Measurements from ENCODE around the gene CTBP1. TPM values are rescaled to one million over a fixed set of nuclear protein-coding genes. Genes with fewer than 3 reads are reported as not detected.

CTBP1 gene
- total and polyA plus RNA-seq, 9 of the 15 experiments (the other 6 are each of a cell fraction or from before 2014, with no cell fraction given), result 14.5 to 162 (median 68.2) TPM

GRCh38 chr4:1285151-1285789 is 36.3 kb upstream of the CTBP1 start:
- H3K9me1 ChIP-seq (ENCODE audit: control insufficient read depth, insufficient read depth, low read length), result no peaks in the 10 kb centered on the region
- no peak overlapping the region for H3K9ac ChIP-seq (ENCODE audit: insufficient read depth in 1 of 2, low read depth in 2 of 2, low read length in 2 of 2)
- TF ChIP-seq E4F1 (CRISPR knock-in tag; IDR thresholded peaks at IDR 0.05; ENCODE audit: borderline replicate concordance), result no peak
- POLR2A ChIA-PET, result no interaction called here
- in situ Hi-C loops (cut with MboI), result no loop called here
- H3K4me3 ChIP-seq, result no peak overlapping the region
- H2AFZ ChIP-seq (ENCODE audit: low read depth, low read length), result no peak overlapping the region
- H3K36me3 ChIP-seq (ENCODE audit: control insufficient read depth, insufficient read depth, low read length), result no peaks in the 10 kb centered on the region; the same call in 2 of the 3 replicates
- peaks cover 1% of the 10 kb centered on the region; the same call in 1 of the 2 replicates for H4K20me1 ChIP-seq (replicated peaks; ENCODE audit: control insufficient read depth, insufficient read depth, low read length)
- no peak overlapping the region for H3K27ac ChIP-seq (ENCODE audit: extremely low read depth, low read depth, low read length)
- ATAC-seq (no peak), FAIRE-seq (no peak), DNase-seq (ENCODE audit: extremely low read depth in 1 of 4, low spot score in 3 of 4) (no peak)
- 28% methylated on average over 11 of the region's 11 CpGs for WGBS (ENCODE audit: insufficient coverage, low coverage, missing lambda C conversion rate)
- CTCF ChIA-PET (ENCODE audit: low intra/inter-chr PET ratio), result no interaction called here
- H3K4me1 ChIP-seq (replicated peaks in 1 of 2; ENCODE audit: control insufficient read depth in 2 of 2, insufficient read depth in 2 of 2, low read length in 2 of 2), result peaks cover 0 to 18% of the 10 kb centered on the region in 2 experiments; a peak in 2 of 5 replicates
- intact Hi-C loops (cut with micrococcal nuclease), result no loop called here
- peaks cover 10% of the 10 kb centered on the region for H3K79me2 ChIP-seq (ENCODE audit: control insufficient read depth, insufficient read depth, low read length)
- no peak overlapping the region for H3K4me2 ChIP-seq (ENCODE audit: insufficient read depth, low read length)
- BruUV-seq (replicated peaks), result no TSS peak
- H3K27me3 ChIP-seq (ENCODE audit: control insufficient read depth in 2 of 2, insufficient read depth in 2 of 2, low read length in 2 of 2), result peaks cover 9 to 17% of the 10 kb centered on the region in 2 experiments; a peak in 4 of 5 replicates
- 0 out of 2 replicates have a peak, but pooled peaks cover 2% of the 10 kb centered on the region for H3K9me3 ChIP-seq (replicated peaks; ENCODE audit: control insufficient read depth, insufficient read depth, low read depth, low read length)

GRCh38 chr4:1283711-1284110 is 34.8 kb upstream of the CTBP1 start:
- H2AFZ ChIP-seq (ENCODE audit: low read depth, low read length), result no peak overlapping the region
- H3K36me3 ChIP-seq (ENCODE audit: control insufficient read depth, insufficient read depth, low read length), result no peaks in the 10 kb centered on the region
- no peak overlapping the region for H3K4me3 ChIP-seq
- intact Hi-C loops (cut with micrococcal nuclease) (no loop called here), in situ Hi-C loops (cut with MboI) (no loop called here)
- peaks cover 0 to 7% of the 10 kb centered on the region in 2 experiments; a peak in 1 of 5 replicates for H3K4me1 ChIP-seq (replicated peaks in 1 of 2; ENCODE audit: control insufficient read depth in 2 of 2, insufficient read depth in 2 of 2, low read length in 2 of 2)
- DNase-seq (ENCODE audit: extremely low read depth in 1 of 4, low spot score in 3 of 4) (no peak), ATAC-seq (no peak), FAIRE-seq (no peak)
- ChIA-PET POLR2A (no interaction called here), CTCF (ENCODE audit: low intra/inter-chr PET ratio) (no interaction called here)
- peaks cover 10 to 30% of the 10 kb centered on the region in 2 experiments; a peak in 4 of 5 replicates for H3K27me3 ChIP-seq (ENCODE audit: control insufficient read depth in 2 of 2, insufficient read depth in 2 of 2, low read length in 2 of 2)
- no peak overlapping the region for H3K9ac ChIP-seq (ENCODE audit: insufficient read depth in 1 of 2, low read depth in 2 of 2, low read length in 2 of 2)
- 0 out of 2 replicates have a peak, but pooled peaks cover 2% of the 10 kb centered on the region for H3K9me3 ChIP-seq (replicated peaks; ENCODE audit: control insufficient read depth, insufficient read depth, low read depth, low read length)
- H4K20me1 ChIP-seq (replicated peaks; ENCODE audit: control insufficient read depth, insufficient read depth, low read length), result no peaks in the 10 kb centered on the region
- H3K79me2 ChIP-seq (ENCODE audit: control insufficient read depth, insufficient read depth, low read length), result no peaks in the 10 kb centered on the region
- H3K4me2 ChIP-seq (ENCODE audit: insufficient read depth, low read length), result no peak overlapping the region
- H3K9me1 ChIP-seq (ENCODE audit: control insufficient read depth, insufficient read depth, low read length), result no peaks in the 10 kb centered on the region
- no peak overlapping the region for H3K27ac ChIP-seq (ENCODE audit: extremely low read depth, low read depth, low read length)
- 19% methylated on average over 9 of the region's 9 CpGs for WGBS (ENCODE audit: insufficient coverage, low coverage, missing lambda C conversion rate)
- no TSS peak for BruUV-seq (replicated peaks)
- TF ChIP-seq ZNF217 (CRISPR knock-in tag; IDR thresholded peaks at IDR 0.05), result no peak
- TF ChIP-seq HEY1 (CRISPR knock-in tag; IDR thresholded peaks at IDR 0.05; ENCODE audit: borderline replicate concordance), result no peak
- TF ChIP-seq SMAD1 (IDR thresholded peaks at IDR 0.05; ENCODE audit: low read depth, low read length, partially characterized antibody), result no peak
- no peak for TF ChIP-seq TCFL5 (CRISPR knock-in tag; conservative IDR thresholded peaks at IDR 0.05)
- TF ChIP-seq RBM17 (IDR thresholded peaks at IDR 0.05; ENCODE audit: borderline replicate concordance, low read depth, low read length), result no peak
- TF ChIP-seq U2AF1 (optimal IDR thresholded peaks at IDR 0.05; ENCODE audit: low read depth, low read length), result no peak
- TF ChIP-seq FOXO4 (CRISPR knock-in tag; IDR thresholded peaks at IDR 0.05), result no peak
- no peak for TF ChIP-seq GATAD2B (IDR thresholded peaks at IDR 0.05; ENCODE audit: borderline replicate concordance)
- no peak for TF ChIP-seq ZKSCAN8 (CRISPR knock-in tag; IDR thresholded peaks at IDR 0.05)
- TF ChIP-seq NFIX (CRISPR knock-in tag; IDR thresholded peaks at IDR 0.05; ENCODE audit: low read depth), result no peak
- TF ChIP-seq DPF2 (IDR thresholded peaks at IDR 0.05), result no peak
- TF ChIP-seq ZNF583 (CRISPR knock-in tag; IDR thresholded peaks at IDR 0.05), result no peak

Data from K562 (cell line).